Fibroblast of skin of back (primary cell): ENCODE results near the gene MYT1.
"Not testable (repeated sequence)": the region's sequence is repeated elsewhere in the genome, so short reads cannot be mapped to it uniquely, and the experiment has no call there.

Experiments used
- DNase-seq: peaks from one replicate; pipeline ENCODE4 v3.0.0-alpha.2; 2013

Gene MYT1

GRCh38 chr20:64234921-64235565 lies 70.8 kb downstream of the MYT1 start:
- not testable (repeated sequence) for DNase-seq

GRCh38 chr20:64236137-64237088 lies 72.2 kb downstream of the MYT1 start:
- DNase-seq = no peak

GRCh38 chr20:64237316-64237715 lies 73.1 kb downstream of the MYT1 start:
- no peak for DNase-seq

DNA sequence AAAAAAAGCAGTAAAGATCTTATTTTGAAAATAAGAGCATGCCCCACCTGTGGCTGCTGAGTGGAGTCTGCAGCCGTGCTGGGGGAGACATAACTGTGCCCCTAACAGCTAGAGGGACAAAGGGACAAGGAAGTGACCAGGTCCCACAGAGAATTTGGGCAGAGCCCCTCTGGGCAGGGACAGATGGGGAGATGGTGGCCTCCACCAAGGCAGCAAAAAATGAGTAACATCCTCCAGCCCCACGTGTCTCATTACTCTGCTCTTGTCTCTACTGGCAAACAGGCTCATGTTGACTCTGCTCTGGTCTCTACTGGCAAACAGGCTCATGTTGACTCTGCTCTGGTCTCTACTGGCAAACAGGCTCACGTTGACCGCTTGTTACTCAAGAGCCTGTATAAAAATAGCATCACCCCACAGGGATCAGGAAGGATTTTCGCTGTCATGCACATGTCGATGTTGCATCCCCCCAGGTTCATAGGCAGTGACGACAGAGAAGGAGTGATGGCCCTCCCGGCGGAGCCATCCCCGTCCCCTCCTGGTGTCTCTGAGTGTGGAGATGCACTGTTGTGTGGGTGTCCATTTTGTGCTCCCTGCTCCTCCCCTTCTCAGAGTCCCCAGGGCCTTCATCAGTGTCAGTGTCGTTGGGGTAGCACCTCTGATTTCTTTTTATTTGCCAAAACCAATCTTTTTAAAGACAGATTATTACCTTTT lies 74.0 kb downstream of the MYT1 start:
- DNase-seq = no peak

GRCh38 chr20:64238851-64239387 lies 74.7 kb downstream of the MYT1 start:
- DNase-seq = no peak

- DNase-seq = no peak
Measured at GRCh38 chr20:64239449-64240242, 75.4 kb downstream of the MYT1 start.

GRCh38 chr20:64240243-64241015 lies 76.2 kb downstream of the MYT1 start:
- no peak for DNase-seq

GRCh38 chr20:64241061-64241460 lies 76.8 kb downstream of the MYT1 start:
- DNase-seq = no peak

GRCh38 chr20:64242003-64242796 lies 77.9 kb downstream of the MYT1 start:
- DNase-seq = no peak

DNA sequence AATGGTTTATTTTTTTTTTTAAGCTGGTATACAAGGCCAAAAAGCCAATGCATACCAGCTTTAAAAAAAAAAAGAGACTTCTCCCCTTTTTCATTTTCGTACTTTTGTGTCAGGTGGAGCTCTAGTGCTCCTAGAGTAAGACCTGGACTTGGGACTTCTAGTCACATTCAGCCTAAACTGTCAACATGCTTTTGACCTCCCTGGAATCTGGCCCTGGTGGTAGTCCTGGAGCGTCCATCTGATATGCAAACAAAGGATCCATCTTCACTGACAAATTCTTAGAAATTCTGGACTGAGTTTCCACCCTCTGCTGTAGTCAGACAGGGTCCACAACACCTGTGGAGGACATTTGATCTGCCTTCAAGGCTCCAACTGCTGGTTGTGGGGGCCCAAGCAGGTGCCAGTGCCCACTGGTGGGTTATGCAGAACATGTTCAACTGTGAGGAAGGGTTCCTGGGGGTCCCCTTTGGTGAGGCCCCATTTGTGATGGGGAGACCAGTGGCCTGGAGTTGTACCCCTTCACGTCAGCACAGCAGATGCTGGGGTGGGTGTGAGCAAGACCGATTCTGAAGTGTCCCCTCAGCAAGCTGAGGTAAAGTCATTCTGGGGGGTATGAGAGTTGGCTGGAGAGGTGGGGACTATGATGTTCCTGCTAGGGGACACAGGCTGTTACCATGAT lies 78.7 kb downstream of the MYT1 start:
- DNase-seq = no peak

DNA sequence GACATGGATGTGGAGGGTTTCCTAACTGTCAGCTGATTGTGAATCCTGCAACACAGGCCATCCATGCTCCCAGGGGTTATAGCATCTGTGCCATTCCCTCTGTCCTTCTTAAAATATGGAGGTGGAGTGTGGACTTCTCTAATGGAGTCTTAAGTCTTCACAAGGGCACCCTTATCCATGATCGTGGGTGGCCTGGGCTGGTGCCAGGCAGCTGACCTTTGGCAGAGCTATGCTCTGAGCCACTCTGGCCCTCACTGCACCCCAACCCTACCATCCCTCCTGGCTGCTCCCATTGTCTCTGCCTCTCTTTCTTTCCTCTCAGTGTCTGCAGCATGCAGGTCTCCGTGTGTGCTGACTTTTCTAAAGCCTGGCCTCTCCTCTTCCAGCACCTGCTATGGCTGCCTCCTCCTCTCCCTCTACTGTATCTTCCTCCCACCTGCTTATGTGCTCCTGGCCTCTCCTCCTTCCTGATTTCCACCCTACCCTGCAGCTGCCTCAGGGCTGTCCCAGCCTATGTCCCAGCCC lies 80.1 kb downstream of the MYT1 start:
- no peak for DNase-seq

DNA sequence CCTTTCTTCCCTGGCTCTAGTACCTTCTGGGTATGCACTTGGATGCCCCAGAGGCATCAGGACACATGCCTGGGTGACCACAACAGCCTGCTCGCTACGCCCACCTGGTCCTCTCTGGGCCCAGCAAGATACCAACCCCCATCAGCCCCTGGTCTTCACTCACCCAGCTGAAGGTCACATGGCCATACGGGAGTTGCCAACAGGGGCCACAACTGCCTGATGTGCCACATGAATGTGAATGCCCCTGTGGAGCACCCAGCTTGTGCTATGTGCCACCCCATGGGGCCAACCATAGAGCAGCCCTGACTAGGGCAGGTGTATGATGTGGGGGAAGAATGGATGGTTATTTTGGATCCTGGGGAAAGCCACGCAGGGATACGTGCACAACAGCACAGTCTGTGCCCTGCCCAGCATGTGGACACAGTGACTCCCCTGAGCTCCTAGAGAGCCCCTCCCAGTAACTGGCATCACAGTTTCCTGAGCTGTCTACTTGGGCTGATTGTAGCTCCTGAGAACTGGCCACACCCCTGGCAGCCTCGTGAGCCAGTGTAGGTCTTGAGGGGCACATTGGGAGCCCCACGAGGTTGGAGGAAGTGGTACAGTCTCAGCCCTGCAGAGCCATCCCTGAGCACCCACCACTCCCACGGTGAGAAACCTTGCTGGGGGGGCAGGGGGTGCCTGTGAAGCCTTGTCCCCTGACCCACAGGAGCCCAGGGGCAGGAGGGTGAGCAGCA lies 80.8 kb downstream of the MYT1 start:
- no peak for DNase-seq

GRCh38 chr20:64245746-64246595 lies 81.7 kb downstream of the MYT1 start:
- no peak for DNase-seq

- no peak for DNase-seq
Measured at GRCh38 chr20:64246616-64247306, 82.5 kb downstream of the MYT1 start.

DNA sequence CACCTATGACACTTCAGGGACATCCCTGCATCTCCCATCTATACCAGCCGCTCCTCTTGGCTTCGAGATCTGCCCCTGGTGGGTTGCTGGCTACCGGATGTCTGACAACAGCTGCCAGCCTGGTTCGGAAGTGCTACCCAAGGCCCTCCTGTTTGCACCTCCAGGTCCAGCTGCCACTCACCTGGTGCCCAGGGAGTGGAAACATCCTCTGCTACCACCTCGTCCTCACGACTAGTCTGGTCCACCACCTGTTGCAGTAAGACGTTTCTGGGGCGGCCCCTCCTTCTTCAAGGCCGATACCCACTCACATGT lies 83.0 kb downstream of the MYT1 start:
- DNase-seq = no peak

GRCh38 chr20:64247970-64248841 lies 84.0 kb downstream of the MYT1 start:
- no peak for DNase-seq
